Cardiac muscle cell (in vitro differentiated cells and primary cell): ENCODE results near the gene LRP8. TPM values are rescaled to one million over a fixed set of nuclear protein-coding genes. Genes with fewer than 3 reads are reported as not detected.

ENCODE experiments used
- DNase-seq, 2 donors: peaks; one replicate each; pipeline versions ENCODE4 v3.0.0 to v3.0.0-alpha.2; 2010 to 2017; ENCODE audit warnings: low read depth in 1 of 2, low spot score in 1 of 2
- H3K27ac ChIP-seq: fragments of 200-600 bp; sonication (generic); 2 replicates; pipeline ENCODE4 v1.5.1; 2016
- H3K27me3 ChIP-seq: fragments of 200-600 bp; sonication (generic); 2 replicates; pipeline ENCODE4 v1.6.0; 2016; ENCODE audit warnings: control low read depth
- H3K36me3 ChIP-seq: fragments of 200-600 bp; sonication (generic); 2 replicates; pipeline ENCODE4 v1.5.1; 2016; ENCODE audit warnings: control low read depth
- H3K4me1 ChIP-seq: fragments of 200-600 bp; sonication (generic); 2 replicates; pipeline ENCODE4 v1.8.1; 2017; ENCODE audit warnings: low read depth, mild to moderate bottlenecking, mixed run types
- H3K4me3 ChIP-seq: fragments of 200-600 bp; sonication (generic); 2 replicates; pipeline ENCODE4 v1.5.1; 2016; ENCODE audit warnings: mild to moderate bottlenecking
- H3K9me3 ChIP-seq: fragments of 200-600 bp; sonication (generic); 2 replicates; pipeline ENCODE4 v1.5.1; 2017; ENCODE audit warnings: low read depth, mild to moderate bottlenecking, control low read depth
- CTCF ChIP-seq: IDR thresholded peaks from 2 replicates; pipeline ENCODE4 v1.5.1; 2012; ENCODE audit warnings: low read depth, mild to moderate bottlenecking, low read length
- polyA plus RNA-seq: library from polyadenylated mRNA; unstranded; fragments of >200 nt; fragmentation: Nextera tagmentation; extraction: Ambion mirVana; gene quantifications from 2 replicates; pipeline ENCODE4 v1.2.1, GENCODE V29; 2016
- total RNA-seq: library from RNA; depleted of rRNA; stranded (reverse); fragments of >200 nt; gene quantifications from 2 replicates; pipeline ENCODE4 v1.2.3, GENCODE V29; 2016

LRP8 gene
- total and polyA plus RNA-seq, 2 experiments from 2014 or later = 5.4 to 9.7 TPM

- Histone ChIP-seq H3K4me3 (no peak overlapping the region), H3K36me3 (peaks cover 20% of the 10 kb centered on the region), H3K4me1 (peaks cover 20% of the 10 kb centered on the region), H3K27ac (peak overlapping the region; percentile 95), H3K27me3 (no peaks in the 10 kb centered on the region), H3K9me3 (no peaks in the 10 kb centered on the region)
- DNase-seq = peak; percentile 26 to 46
- TF ChIP-seq CTCF = no peak
These were observed 129.6 kb downstream of the LRP8 start for GRCh38 chr1:53198241-53198651.

- H3K27me3 ChIP-seq = no peaks in the 10 kb centered on the region
- no peak for TF ChIP-seq CTCF
- peaks cover 13% of the 10 kb centered on the region for H3K36me3 ChIP-seq
- no peaks in the 10 kb centered on the region for H3K9me3 ChIP-seq
- H3K4me1 ChIP-seq = peaks cover 20% of the 10 kb centered on the region
- H3K4me3 ChIP-seq = peak overlapping the region; percentile 71
- DNase-seq = peak; percentile 18 to 28
- peak overlapping the region; percentile 95 for H3K27ac ChIP-seq
These were observed 130.3 kb downstream of the LRP8 start for GRCh38 chr1:53197291-53198200.

- peak; percentile 95 for DNase-seq
- H3K4me1 ChIP-seq = peaks cover 20% of the 10 kb centered on the region
- H3K36me3 ChIP-seq = peaks cover 6% of the 10 kb centered on the region
- peak within 1 kb of the TSS; percentile 95 for H3K27ac ChIP-seq
- no peaks in the 10 kb centered on the region for H3K27me3 ChIP-seq
- H3K4me3 ChIP-seq = peak within 1 kb of the TSS; percentile 71
- TF ChIP-seq CTCF = no peak
- no peaks in the 10 kb centered on the region for H3K9me3 ChIP-seq
These were observed 131.2 kb downstream of the LRP8 start, which contains the start of gene CPT2 for GRCh38 chr1:53196485-53197290. CPT2 (plus strand) TSS chr1:53196824; CDS start chr1:53196944, 120 bp downstream.

- Histone ChIP-seq H3K9me3 (no peaks in the 10 kb centered on the region), H3K27me3 (no peaks in the 10 kb centered on the region), H3K4me1 (peaks cover 20% of the 10 kb centered on the region), H3K4me3 (peak overlapping the region; percentile 71), H3K27ac (no peak overlapping the region), H3K36me3 (no peaks in the 10 kb centered on the region)
- DNase-seq = no peak
- TF ChIP-seq CTCF = no peak
These were observed 131.8 kb downstream of the LRP8 start for GRCh38 chr1:53196017-53196484.

- no peak for DNase-seq
These were observed 132.4 kb downstream of the LRP8 start for GRCh38 chr1:53195246-53196016.

More at GRCh38 chr1:53195246-53196016, 132.4 kb downstream of the LRP8 start:
- no peak for TF ChIP-seq CTCF
- Histone ChIP-seq H3K27me3 (no peaks in the 10 kb centered on the region), H3K27ac (no peak overlapping the region), H3K4me1 (peaks cover 20% of the 10 kb centered on the region), H3K36me3 (no peaks in the 10 kb centered on the region), H3K4me3 (no peak overlapping the region), H3K9me3 (no peaks in the 10 kb centered on the region)
